ENCODE results near the gene TTC39B.
"Not testable (repeated sequence)": the region's sequence is repeated elsewhere in the genome, so short reads cannot be mapped to it uniquely, and the experiment has no call there.

The TTC39B gene

DNA sequence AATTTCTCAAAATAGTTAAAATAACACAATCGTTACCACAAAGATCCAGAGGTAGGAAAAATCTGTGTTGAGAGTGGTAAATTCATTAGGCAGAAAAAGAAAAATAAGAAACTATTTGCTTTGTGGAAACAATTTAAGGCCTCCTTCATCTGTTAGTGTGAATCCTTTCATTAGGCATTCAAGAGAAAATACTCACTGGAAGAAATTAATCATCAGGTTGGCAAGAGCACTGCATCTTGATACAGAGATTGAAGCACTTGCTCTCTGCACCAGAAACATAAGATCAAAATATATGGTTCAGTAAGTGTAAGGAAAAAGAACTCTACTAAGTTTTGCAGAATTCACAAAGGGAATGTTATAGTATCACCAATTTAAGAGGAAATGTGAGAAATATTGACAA, 44.4 kb downstream of the TTC39B start:
- no peak for DNase-seq

DNA sequence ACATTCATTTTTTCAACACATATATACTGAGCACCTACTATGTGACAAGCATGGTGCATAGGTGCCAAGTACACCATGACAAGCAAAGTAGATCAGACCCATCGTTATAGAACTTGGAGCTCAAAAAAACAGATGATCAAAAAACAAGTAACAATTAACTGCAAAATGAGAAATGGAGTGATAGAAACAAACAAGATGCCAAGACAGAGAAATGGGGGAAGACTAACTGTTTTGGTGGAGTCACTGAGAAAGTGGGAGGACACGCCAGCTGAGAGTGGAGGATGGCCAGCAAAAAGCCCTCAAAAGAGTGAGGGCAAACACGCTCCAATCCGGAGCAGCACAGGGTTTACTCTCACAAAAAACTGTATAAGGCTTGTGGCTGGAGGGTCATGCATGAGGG, 50.6 kb downstream of the TTC39B start:
- no peak for DNase-seq

DNA sequence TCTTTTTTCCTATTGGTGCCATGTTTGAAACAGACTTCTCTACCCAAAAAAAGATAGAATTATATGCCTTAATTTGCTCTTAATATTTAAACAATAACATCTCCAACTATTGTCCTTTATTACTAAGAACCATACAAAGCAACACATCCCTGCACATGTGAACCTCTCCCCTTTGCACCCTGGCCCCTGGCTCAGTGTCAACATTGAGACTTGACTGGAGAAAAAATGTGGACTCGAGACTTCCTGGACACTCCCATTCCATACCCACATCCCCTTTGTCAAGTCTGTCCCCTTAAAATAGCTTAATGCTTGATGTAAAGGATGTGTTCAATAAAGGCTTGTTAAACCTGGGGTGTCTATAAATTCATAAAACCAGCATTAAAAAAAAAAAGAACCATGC, 53.2 kb downstream of the TTC39B start:
- no peak for DNase-seq

DNA sequence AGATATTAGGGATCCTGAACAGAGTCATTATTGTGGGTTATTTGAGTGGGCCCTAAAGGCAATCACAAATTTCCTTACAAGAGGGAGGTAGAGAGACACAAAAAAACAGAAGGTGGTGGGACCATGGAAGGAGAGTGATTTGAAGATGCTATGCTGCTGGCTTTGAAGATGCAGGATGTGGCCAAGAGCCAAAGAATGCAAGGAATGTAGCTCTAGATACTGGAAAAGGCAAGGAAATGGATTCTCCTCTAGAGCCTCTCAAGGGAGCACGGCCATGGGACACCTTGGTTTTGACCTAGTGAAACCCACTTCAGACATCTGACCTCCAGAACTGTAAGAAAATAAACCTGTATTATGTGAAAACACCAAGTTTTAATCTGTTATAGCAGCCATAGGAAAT, 53.8 kb downstream of the TTC39B start:
- DNase-seq = no peak

DNA sequence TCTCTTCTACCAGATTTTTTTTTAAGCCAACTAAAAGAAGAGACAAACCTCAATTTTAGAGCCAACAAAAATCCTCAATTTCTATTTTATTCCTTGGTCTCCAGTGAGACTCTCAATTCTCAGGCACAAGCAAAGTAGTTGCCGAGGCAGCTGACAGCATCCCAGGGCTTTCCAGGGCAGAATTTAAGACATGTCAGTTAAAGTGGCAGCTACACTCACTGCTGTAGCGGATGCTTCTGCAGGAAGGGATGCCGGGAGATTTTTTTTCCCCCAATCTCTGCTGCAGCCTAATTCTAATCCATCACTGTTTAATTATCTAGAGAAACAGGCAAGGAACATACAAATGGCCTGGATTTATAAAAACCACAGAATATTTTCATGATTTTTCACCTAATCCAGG, 57.0 kb downstream of the TTC39B start:
- no peak for DNase-seq

DNA sequence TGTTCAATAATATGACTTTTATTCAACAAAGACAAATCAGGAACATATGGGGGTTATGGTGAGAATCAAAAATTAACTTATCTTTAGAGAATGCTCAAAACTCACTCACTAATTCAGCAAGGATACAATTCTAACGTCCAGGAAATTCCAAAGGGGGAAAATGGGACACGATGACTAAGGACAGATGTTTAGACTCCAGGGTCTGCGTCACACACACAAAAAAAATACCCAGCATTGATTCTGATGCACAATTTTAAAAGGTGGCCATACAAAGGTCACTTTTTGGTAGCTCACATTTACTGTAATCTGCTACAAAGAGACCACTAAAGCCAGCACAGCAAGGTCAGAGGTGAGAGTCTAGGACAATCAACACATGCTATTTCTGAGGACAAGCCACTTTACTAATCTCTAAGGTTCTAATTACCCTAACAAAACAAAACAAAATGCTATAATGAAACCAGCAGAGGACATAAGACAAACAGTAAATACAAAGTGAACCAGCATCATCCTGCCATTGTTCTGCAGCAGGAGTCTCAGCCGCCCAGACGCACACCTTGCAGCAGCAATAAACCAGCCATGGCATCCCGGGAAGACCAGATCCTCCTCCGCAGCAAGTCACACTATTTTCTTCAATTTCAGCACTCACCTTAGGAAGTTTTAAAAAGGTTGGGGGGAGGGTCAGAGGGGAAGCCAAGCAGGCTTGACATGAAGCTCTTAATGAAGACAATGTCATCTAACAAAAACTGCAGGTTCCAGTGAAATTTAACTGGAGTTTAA, 57.8 kb downstream of the TTC39B start:
- no peak for DNase-seq

DNA sequence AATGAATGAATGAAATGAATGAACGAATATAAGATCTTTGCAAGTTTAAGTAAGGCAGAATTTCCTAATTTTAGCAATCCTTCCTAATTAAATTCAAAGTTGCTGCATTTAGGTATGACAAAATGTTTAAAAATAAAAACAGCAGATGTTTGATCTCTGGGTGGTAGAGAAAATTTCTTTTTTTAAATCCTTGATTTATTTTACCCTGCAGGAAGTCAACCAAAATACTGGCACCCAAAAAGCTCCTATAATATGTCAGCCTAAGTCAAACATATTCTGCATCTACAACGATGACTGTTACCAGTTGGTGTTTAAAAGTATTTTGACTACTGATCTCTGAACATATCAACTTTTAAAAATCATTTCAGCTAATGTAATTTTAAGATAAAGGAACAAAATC, 58.4 kb downstream of the TTC39B start:
- no peak for DNase-seq

DNA sequence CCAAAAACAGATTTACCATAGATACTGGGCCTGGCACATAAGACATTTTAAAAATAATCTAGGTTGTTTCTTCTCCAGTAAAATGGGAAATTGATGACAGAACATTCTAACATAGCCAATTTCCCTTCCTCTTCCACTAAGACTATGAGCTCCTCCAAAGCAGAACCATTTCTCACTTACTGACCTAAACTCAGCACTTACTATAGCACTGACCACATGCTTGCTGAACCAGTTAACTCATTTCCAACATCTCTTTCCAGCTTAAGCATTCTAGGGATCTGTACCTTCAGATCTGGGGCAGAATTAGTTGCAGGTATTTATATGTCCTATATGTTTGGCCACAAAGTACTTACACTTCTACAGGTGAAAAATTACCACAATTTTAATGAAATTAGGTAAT, 58.9 kb downstream of the TTC39B start:
- no peak for DNase-seq

DNA sequence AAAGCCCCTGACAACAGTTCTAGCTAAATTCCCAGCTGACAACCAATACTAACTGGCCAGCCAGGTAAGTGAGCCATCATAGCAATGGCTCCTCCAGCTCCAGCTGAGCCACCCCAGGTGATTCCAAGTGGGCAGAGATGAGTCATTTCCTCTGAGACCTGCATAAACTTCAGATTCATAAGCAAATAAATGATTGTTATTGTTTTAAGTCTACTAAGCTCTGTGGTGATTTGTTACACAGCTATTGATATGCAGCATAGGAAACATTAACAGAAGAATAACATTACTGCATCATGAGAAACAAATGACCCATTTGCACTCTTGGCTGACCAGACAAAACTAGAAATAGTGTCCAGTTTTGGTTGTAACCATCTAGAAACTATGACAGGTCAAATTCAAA, 60.3 kb downstream of the TTC39B start:
- DNase-seq = no peak

DNA sequence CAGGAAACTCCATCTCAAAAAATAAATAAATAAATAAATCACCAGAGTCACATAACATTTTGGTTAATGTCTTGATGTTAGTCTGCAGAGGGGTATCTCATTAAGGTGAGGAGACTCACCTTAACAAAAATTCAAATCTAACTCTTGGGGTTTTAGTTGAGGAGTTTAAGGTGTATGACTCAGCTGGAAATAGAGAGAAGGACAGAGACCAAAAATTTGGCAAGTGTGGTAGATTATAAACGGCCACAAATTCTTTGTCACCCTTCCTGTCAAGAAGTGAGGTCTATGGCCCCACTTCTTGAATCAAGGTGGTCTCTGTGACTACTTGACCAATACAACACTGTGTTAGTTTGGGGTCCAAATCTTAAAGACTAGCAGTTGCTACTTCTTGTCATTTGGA, 60.8 kb downstream of the TTC39B start:
- DNase-seq = no peak

DNA sequence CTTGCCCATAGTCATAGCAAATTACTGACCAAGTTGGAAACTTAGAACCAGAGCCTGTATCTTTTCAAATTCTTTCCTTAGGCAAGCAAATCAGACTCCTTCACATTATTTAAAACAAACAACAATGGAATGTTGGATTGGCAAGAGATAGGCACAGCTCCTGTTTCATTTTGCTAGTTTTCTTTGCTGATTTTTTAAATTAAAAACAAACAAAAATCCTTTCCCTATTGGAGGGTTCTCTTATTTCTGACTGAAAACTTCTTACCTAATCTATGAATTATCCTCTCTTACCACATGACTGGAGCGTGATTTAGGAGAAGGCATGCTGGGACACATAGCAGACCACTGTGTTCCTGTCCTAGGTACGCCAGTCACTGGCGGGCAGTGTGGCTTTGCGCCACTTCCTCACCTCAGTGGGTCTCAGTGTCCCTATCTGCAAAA, 63.0 kb downstream of the TTC39B start:
- DNase-seq = no peak

DNA sequence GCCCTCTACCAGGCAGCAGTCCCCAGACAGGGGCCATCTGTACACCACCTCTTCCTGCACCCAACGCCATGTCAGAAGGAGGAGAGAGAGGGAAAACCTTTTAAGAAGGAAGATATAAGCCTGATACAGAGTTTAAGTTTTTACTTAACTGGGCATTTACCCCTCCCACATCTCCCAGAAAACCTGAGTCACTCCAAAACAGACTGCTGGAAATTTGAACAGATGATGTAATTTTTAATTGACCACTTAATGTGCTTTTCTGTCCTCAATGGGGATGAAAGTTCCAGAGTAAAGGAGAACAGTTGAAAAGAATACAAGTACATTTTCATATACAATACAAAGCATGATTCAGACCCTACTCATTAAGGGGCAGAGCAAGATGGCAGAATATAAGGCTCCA, 63.9 kb downstream of the TTC39B start:
- no peak for DNase-seq

DNA sequence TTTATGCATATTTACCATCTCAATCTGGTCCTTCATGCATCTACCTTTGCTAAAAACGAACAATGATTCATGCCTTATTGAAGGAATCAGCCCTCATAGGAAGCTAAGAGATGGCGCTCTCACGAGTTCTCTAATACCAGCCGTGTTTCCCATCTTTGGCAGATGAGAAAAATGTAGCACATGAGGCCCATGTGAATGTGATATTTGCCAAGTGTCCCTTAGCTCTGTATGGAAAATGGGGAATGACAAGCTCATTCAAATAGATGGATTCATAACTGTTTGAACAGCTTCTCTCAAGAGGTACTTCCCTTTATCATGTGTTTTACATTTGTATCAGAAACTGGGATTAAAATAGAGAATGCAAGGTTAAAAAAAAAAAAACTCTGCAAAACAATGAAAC, 66.1 kb downstream of the TTC39B start:
- no peak for DNase-seq

DNA sequence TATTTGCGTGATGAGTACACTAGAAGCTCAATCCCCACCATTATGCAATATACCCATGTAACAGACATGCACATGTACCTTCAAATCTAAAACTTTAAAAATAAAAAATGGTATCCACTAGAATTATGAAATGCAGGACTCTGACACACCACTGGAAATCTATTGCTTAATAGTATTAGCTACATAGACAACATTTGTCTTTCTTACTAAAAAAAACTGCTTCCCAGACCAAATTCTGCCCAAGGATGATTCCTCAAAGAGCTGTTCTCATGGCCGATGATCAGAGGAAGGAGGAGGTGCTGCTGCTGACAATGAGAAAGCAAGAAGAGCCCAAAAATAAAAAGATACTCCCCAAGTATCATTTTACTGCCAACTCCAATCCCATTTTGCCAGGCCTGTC, 67.2 kb downstream of the TTC39B start:
- DNase-seq = no peak

DNA sequence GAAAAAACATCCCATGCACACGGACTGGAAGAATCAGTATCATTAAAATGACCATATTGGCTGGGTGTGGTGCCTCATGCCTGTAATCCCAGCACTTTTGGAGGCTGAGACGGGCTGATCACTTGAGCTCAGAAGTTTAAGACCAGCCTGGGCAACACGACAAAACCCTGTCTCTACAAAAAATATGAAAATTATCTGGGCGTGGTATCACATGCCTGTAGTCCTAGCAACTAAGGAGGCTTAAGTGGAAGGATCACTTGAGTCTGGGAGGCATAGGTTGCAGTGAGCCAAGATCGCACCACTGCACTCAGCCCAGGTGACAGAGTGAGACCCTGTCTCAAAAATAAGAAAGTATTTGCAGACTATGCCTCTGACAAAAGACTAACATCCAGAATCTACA, 68.4 kb downstream of the TTC39B start:
- no peak for DNase-seq

DNA sequence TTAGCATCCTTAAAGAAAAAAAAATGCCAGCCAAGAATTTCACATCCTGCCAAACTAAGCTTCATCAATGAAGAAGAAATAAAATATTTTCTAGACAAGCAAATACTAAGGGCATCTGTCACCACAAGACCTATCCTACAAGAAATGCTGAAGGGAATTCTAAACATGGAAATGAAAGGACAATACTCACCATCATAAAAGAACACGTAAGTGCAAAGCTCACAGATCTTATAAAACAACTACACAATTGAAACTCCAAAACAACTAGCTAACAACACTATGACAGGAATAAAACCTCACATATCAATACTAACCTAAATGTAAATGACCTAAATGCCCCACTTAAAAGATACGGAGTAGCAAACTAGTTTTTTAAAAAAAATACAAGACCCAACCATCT, 71.4 kb downstream of the TTC39B start:
- DNase-seq = no peak

DNA sequence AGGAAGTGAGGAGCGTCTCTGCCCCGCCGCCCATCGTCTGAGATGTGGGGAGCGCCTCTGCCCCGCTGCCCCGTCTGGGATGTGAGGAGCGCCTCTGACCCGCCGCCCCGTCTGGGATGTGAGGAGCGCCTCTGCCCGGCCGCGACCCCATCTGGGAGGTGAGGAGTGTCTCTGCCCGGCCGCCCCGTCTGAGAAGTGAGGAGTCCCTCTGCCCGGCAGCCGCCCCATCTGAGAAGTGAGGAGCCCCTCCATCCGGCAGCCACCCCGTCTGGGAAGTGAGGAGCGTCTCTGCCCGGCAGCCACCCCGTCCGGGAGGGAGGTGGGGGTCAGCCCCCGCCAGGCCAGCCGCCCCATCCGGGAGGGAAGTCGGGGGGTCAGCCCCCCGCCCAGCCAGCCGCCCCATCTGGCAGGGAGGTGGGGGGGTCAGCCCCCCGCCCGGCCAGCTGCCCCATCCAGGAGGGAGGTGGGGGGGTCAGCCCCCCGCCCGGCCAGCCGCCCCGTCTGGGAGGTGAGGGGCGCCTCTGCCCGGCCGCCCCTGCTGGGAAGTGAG, 73.0 kb downstream of the TTC39B start:
- not testable (repeated sequence) for DNase-seq

DNA sequence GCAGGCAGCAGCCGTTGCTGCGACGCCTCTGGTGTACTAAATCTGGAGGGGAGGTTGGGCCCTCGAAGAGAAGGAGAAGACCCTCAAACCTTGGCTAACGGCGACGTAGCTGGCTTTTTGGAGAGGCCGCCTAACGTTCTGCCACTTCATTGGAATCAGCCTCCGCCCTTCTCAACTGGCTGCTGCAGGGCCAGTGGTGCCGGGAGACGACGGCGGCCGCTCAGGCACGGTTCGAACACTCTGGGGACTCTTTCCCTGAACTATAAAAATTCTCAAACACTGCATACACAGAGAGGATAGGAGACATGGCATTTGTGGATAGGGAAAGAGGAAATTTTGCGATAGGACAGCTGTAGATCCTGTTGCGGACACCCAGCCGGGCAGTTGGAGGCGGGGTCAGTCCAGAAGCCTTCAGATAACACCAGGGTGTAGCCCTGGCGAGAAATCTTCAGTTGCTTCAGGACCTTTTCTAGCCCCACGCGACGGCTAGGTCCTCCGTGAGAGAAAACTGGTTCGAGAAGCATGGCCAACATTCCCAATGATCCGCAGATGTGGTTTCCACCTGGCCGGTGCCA, 74.2 kb downstream of the TTC39B start:
- not testable (repeated sequence) for DNase-seq

DNA sequence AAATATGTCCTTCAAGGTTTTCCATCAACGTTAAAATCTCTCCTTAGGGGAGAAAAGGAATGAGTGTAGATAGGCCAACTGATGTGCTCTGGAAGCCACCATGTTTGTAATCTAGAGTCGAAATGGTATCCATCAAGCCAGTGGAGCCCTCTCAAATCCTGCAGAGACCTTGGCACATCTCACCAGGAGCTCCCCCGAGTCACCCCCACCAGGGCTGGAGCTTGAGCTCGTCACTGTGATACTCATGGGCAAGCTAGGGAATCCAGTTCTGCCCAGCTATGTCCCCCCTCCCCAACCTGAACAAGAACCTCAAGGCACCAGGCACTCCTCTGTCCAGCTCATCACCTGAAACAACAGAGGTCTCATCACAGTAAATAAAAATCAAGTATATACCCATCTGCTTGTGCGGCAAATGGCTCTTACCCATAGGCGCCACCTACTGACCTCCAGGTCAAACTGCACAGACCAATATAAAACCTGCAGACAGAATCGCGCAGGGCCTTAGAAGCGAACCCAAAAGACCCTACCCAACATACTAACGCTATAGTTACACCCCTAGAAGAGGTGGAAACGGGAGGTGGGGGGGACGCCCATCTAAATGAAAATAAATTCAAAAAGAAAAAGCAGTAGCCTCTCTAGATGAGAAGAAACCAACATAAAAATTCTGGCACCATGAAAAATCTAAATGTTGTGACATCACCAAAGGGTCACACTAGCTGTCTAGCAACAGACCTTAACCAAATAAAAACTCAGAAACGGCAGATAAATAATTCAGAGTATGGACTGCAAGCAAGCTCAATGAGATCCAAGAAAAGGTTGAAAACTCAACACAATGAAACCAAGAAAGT, 75.0 kb downstream of the TTC39B start:
- DNase-seq = peak; percentile 27

DNA sequence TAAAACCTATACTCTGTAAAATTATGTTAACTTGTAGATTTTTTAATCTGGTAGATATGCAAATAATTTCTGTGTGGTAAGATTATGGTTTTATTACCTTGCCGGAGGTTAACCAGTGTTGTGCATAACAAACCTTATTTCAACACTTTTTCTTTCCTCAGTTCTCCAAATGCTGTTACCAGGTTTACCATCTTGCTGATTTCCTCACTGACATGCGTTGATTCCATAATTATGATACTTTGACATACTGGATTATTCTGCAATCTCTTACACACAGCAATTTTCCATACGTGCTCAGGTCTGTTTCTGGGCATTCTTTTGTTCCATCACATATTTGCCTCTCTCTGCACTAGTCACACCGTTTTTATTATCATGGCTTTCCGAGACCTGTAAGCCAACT, 77.6 kb downstream of the TTC39B start:
- DNase-seq = no peak

DNA sequence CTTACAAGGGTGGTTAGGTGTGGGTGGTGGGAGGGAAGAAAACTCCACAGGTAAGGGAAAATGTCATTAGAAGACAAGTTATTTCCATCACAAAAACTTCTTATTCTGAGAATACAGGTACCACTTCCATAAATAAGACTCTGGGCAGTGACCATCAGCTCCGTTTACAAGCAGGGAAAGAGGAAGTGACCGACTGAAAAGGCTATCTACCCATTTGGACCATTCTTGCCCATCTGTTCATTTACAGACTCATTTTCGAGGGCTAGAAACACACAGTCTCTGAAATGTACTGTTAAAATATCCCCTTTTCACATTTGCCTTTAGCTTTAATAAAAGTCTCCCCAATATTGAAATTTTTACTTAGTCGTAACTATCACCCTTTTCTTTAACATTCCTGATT, 79.5 kb downstream of the TTC39B start:
- no peak for DNase-seq

DNA sequence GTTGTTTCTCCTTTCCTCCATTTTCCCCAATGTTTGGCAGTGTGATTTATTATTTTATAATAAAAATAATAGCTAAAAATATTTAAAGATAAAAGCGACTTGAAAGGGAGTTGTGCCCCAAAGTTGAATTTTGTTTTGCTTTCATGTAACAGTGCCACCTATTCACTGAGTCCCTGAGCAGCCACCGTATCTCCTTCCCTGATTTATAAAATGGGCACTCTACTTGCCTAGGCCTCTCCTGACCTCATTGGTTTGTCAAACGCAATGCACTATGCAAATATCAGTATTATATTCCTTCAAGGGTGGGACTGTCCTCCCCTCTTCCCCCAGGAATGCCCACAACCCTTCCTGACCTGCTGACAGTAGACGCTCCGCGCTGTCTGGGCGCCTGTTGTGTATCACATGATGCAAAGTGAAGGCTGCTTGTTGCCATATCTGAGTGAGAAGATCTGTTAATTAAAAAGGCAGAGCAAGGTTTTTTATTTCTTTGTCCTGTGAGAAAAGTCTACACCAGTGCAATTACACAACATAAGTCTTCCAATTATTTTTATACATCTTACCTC, 81.4 kb downstream of the TTC39B start:
- DNase-seq = no peak

DNA sequence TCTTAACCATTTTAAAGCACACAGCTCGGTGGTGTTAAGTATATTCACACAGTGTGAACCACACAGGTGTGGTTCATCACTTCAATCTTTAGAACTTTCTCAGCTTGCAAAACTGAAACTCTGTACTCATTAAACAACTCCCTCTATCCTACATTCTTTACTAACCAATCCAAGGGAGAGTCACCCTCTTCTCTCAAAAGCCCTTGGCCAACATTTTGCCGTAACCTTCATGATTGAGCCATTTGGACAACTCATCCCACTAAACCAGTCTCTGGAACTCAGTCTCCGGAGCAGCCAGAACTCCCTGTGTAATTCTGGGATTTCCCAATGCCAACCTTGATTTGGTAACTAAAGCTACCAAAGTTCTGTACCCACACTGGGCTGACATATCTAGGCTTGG, 84.7 kb downstream of the TTC39B start:
- no peak for DNase-seq

Data from stimulated activated CD4-positive, alpha-beta T cell treated with anti-CD3 and anti-CD28 coated beads, Interleukin-1b, Interleukin-23, amount 100 ng/mL, for 48 hours (primary cell).